Transverse colon (tissue), 3 donors: ENCODE data around the gene TYROBP.

Source experiments
- CTCF ChIP-seq, 5 experiments: fragments of 200-600 bp in 3 of 5; fragments of 450-650 bp in 2 of 5; sonication (generic) in 3 of 5; IDR thresholded peaks; 1 replicate in 2 of 5; 2 replicates in 3 of 5; pipeline ENCODE4 v1.5.1; 2016 to 2017; ENCODE audit warnings: antibody characterized with exemption in 5 of 5, inconsistent platforms in 3 of 5, mild to moderate bottlenecking in 2 of 5, moderate library complexity in 1 of 5
- POLR2A ChIP-seq: fragments of 450-650 bp; IDR thresholded peaks from one replicate; pipeline ENCODE4 v1.6.1; 2016; ENCODE audit warnings: antibody characterized with exemption, mild to moderate bottlenecking, moderate library complexity

DNA sequence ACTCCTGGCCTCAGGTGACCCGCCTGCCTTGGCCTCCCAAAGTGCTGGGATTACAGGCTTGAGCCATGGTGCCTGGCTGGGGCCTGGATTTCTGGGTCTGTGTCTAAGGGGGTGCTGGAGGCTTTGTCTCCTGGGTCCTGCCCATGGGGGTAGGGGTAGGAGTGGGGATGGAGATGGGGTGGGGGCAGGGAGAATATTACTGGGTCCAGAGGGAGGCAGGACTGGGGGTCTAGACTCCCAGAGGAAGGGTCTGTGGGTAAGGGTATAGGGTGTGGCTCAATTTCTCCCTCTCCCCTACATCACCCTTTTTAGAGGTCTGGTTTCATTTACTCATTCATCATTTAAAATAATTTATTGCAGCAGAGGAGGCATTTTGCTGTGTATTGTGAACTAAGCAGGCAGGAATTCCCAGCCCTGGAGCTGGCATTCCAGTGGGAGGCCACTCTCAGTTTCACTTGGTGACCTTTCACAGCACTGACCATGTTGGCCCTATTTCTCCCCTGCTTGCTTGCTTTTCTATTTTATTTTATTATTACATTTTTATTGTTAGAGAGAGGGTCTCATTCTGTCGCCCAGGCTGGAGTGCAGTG lies 6.9 kb downstream of the TYROBP start:
- TF ChIP-seq CTCF (IDR thresholded peaks at IDR 0.05) (no peak), POLR2A (no peak)
